K562 (cell line): ENCODE results near the gene FAM78A. TPM values are rescaled to one million over a fixed set of nuclear protein-coding genes. Genes with fewer than 3 reads are reported as not detected.

Source experiments
- ATAC-seq: fragments of 200-7000 bp; cut with Tn5 transposase; 3 replicates; pipeline ENCODE4 v1.9.1; 2020; ENCODE audit warnings: moderate library complexity
- BruUV-seq: library from RNA; stranded (reverse); fragments of 400-500 nt; replicated peaks from 2 replicates; lab custom pipeline; 2021; lab: Mats Ljungman, UMichigan
- CTCF ChIA-PET: fragments of 300-600 bp; formaldehyde crosslinking; extraction: SDS; loops from one replicate; lab custom pipeline; 2021; ENCODE audit warnings: low intra/inter-chr PET ratio; lab: Yijun Ruan, JAX
- POLR2A ChIA-PET: fragments of 300-600, 350-650 bp; sonication (Branson Sonifier 250); formaldehyde crosslinking; extraction: SDS; loops from one replicate; lab custom pipeline; 2021; ENCODE audit warnings: antibody characterized with exemption, inconsistent platforms; lab: Yijun Ruan, JAX
- DNase-seq, 4 experiments: peaks; one replicate each; pipeline versions ENCODE4 v3.0.0 to v3.0.0-alpha.2; 2011 to 2018; ENCODE audit warnings: low spot score in 3 of 4, mixed read lengths in 3 of 4; ENCODE audit errors: extremely low read depth in 1 of 4
- FAIRE-seq: peaks from 2 replicates; lab custom pipeline; 2011; peaks lifted over from hg19 to GRCh38; lab: Jason Lieb, UNC
- H2AFZ ChIP-seq: 2 replicates; pipeline ENCODE4 v1.6.0; 2011; ENCODE audit warnings: low read depth, low read length, control low read depth, inconsistent platforms
- H3K27ac ChIP-seq: fragments of 200-600 bp; 3 replicates; pipeline ENCODE4 v1.8.0; 2011; ENCODE audit warnings: low read depth, mild to moderate bottlenecking, control low read depth, inconsistent platforms, low read length, moderate library complexity, mixed read lengths; ENCODE audit errors: extremely low read depth
- H3K27me3 ChIP-seq, 2 experiments: fragments of 300-600 bp in 1 of 2; 2 replicates in 1 of 2; 3 replicates in 1 of 2; pipeline versions ENCODE4 v1.6.0 to v1.8.0; 2011; ENCODE audit warnings: inconsistent platforms in 2 of 2, low read length in 2 of 2, mild to moderate bottlenecking in 1 of 2, mixed read lengths in 1 of 2, moderate library complexity in 1 of 2; ENCODE audit not compliant: control insufficient read depth in 2 of 2, insufficient read depth in 2 of 2
- H3K36me3 ChIP-seq: fragments of 300-600 bp; 3 replicates; pipeline ENCODE4 v1.8.0; 2011; ENCODE audit warnings: mild to moderate bottlenecking, low read length, inconsistent platforms; ENCODE audit not compliant: control insufficient read depth, insufficient read depth
- H3K4me1 ChIP-seq, 2 experiments: fragments of 200-600 bp in 1 of 2; replicated peaks in 1 of 2; 2 replicates in 1 of 2; 3 replicates in 1 of 2; pipeline versions ENCODE4 v1.5.1 to v1.8.0; 2011; ENCODE audit warnings: inconsistent platforms in 2 of 2, low read length in 2 of 2, mild to moderate bottlenecking in 1 of 2, mixed read lengths in 1 of 2, moderate library complexity in 1 of 2; ENCODE audit not compliant: control insufficient read depth in 2 of 2, insufficient read depth in 2 of 2
- H3K4me2 ChIP-seq: 2 replicates; pipeline ENCODE4 v1.6.1; 2011; ENCODE audit warnings: low read length, control low read depth, inconsistent platforms, mixed read lengths; ENCODE audit not compliant: insufficient read depth
- H3K4me3 ChIP-seq: fragments of 200-600 bp; sonication (generic), shearing (Covaris generic); 2 replicates; pipeline ENCODE4 v1.5.1; 2016; ENCODE audit warnings: control low read depth, inconsistent platforms
- H3K79me2 ChIP-seq: fragments of 200-600 bp; 3 replicates; pipeline ENCODE4 v1.8.0; 2011; ENCODE audit warnings: low read length, inconsistent platforms; ENCODE audit not compliant: control insufficient read depth, insufficient read depth
- H3K9ac ChIP-seq, 2 experiments: 2 replicates each; pipeline versions ENCODE4 v1.6.0 to v1.6.1; 2011; ENCODE audit warnings: low read depth in 2 of 2, low read length in 2 of 2, control low read depth in 1 of 2, inconsistent platforms in 1 of 2, mild to moderate bottlenecking in 1 of 2, mixed read lengths in 1 of 2; ENCODE audit not compliant: insufficient read depth in 1 of 2
- H3K9me1 ChIP-seq: one replicate; pipeline ENCODE4 v1.6.0; 2011; ENCODE audit warnings: inconsistent platforms, mild to moderate bottlenecking, low read length, moderate library complexity; ENCODE audit not compliant: control insufficient read depth, insufficient read depth
- H3K9me3 ChIP-seq: replicated peaks from 2 replicates; pipeline ENCODE4 v1.5.1; 2011; ENCODE audit warnings: low read depth, low read length, inconsistent platforms; ENCODE audit not compliant: control insufficient read depth, insufficient read depth
- H4K20me1 ChIP-seq: replicated peaks from 2 replicates; pipeline ENCODE4 v1.6.1; 2011; ENCODE audit warnings: low read length, inconsistent platforms, mixed read lengths; ENCODE audit not compliant: control insufficient read depth, insufficient read depth
- BRF2 ChIP-seq: IDR thresholded peaks from 3 replicates; pipeline ENCODE4 v1.6.1; 2011; ENCODE audit warnings: borderline replicate concordance, mild to moderate bottlenecking; ENCODE audit not compliant: insufficient read length, insufficient read depth
- CBX1 ChIP-seq: sonication (generic); IDR thresholded peaks from 2 replicates; pipeline ENCODE4 v1.6.1; 2016; ENCODE audit warnings: antibody characterized with exemption, low read depth, mild to moderate bottlenecking
- E2F1 ChIP-seq: sonication (generic); formaldehyde crosslinking; IDR thresholded peaks from 2 replicates; pipeline ENCODE4 v1.8.1; 2023; ENCODE audit warnings: mild to moderate bottlenecking, missing genetic modification reagents, moderate library complexity
- ELF4 ChIP-seq: fragments of 450-650 bp; formaldehyde crosslinking; IDR thresholded peaks from 2 replicates; pipeline ENCODE4 v1.4.0; 2022; ENCODE audit warnings: missing genetic modification characterization
- HCFC1 ChIP-seq: IDR thresholded peaks from 2 replicates; pipeline ENCODE4 v1.6.1; 2012; ENCODE audit warnings: low read depth, low read length, improper control_type of control experiment
- HDAC2 ChIP-seq: fragments of 450-650 bp; IDR thresholded peaks from 2 replicates; pipeline ENCODE4 v1.6.1; 2016; ENCODE audit warnings: mild to moderate bottlenecking
- HNRNPLL ChIP-seq: fragments of 200-400 bp; formaldehyde crosslinking; IDR thresholded peaks from 2 replicates; pipeline ENCODE4 v1.6.1; 2017; ENCODE audit warnings: low read length, low read depth, mild to moderate bottlenecking; ENCODE audit not compliant: poor library complexity, severe bottlenecking
- MEIS2 ChIP-seq: fragments of 450-650 bp; IDR thresholded peaks from 2 replicates; pipeline ENCODE4 v1.6.1; 2014; ENCODE audit warnings: mild to moderate bottlenecking; ENCODE audit not compliant: partially characterized antibody
- NELFE ChIP-seq: IDR thresholded peaks from 2 replicates; pipeline ENCODE4 v1.6.1; 2011; ENCODE audit warnings: mild to moderate bottlenecking; ENCODE audit not compliant: insufficient read depth, insufficient read length
- NFIX ChIP-seq: fragments of 250-450 bp; sonication (Bioruptor Pico); IDR thresholded peaks from 2 replicates; pipeline ENCODE4 v1.4.0; 2020; ENCODE audit warnings: low read depth, mild to moderate bottlenecking, moderate library complexity
- ZBTB12 ChIP-seq: fragments of 250-450 bp; sonication (Bioruptor Pico); IDR thresholded peaks from 2 replicates; pipeline ENCODE4 v1.4.0; 2020
- ZBTB49 ChIP-seq: sonication (generic); formaldehyde crosslinking; IDR thresholded peaks from 2 replicates; pipeline ENCODE4 v1.8.0; 2022; ENCODE audit warnings: missing genetic modification reagents, mild to moderate bottlenecking, borderline replicate concordance
- ZFP30 ChIP-seq: fragments of 250-450 bp; sonication (Bioruptor Pico); IDR thresholded peaks from 2 replicates; pipeline ENCODE4 v1.8.0; 2022; ENCODE audit warnings: moderate library complexity, mild to moderate bottlenecking, inconsistent platforms, borderline replicate concordance
- ZNF197 ChIP-seq: fragments of 200-800 bp; sonication (Bioruptor generic); IDR thresholded peaks from 2 replicates; pipeline ENCODE4 v1.6.1; 2016; ENCODE audit warnings: low read depth, missing genetic modification characterization, missing compliant biosample characterization
- WGBS: fragments of 100-300 bp; shearing (Covaris generic); methylation state at CpG from one replicate; pipeline ENCODE4 v1.1.6; 2016; ENCODE audit warnings: low coverage, mixed read lengths; ENCODE audit not compliant: insufficient coverage; ENCODE audit errors: missing lambda C conversion rate; 5-methylcytosine and 5-hydroxymethylcytosine counted together
- in situ Hi-C: fragments of 300-500 bp; cut with MboI; formaldehyde crosslinking; loops from 4 replicates; pipeline ENCODE4 v1.15.0; 2018; ENCODE audit warnings: inconsistent platforms, mixed read lengths
- intact Hi-C: fragments of 100-400 bp; cut with micrococcal nuclease; formaldehyde crosslinking; loops from 2 replicates; pipeline ENCODE4 v1.14.2; 2022
- polyA plus RNA-seq, 8 experiments: library from polyadenylated mRNA; depleted of rRNA in 4 of 8; stranded (reverse) in 5 of 8; unstranded in 3 of 8; fragments of >200 nt; fragmentation: Nextera tagmentation in 2 of 8; fragmentation: Illumina TruSeq in 1 of 8; extraction: Ambion mirVana in 2 of 8; extraction: Trizol in 1 of 8; gene quantifications; 2 replicates each; pipeline versions ENCODE4 v1.2.1 to v1.2.3, GENCODE V29; 2011 to 2014; ENCODE audit warnings: inconsistent platforms in 1 of 8, missing spikeins in 1 of 8
- total RNA-seq, 7 experiments: library from RNA; depleted of rRNA in 6 of 7; stranded (reverse); fragments of >200 nt in 6 of 7; fragmentation: Illumina TruSeq in 2 of 7; extraction: Trizol in 2 of 7; gene quantifications; 2 replicates each; pipeline versions ENCODE4 v1.2.1 to v1.2.3, GENCODE V29; 2011 to 2021; ENCODE audit warnings: low replicate concordance in 1 of 7

Gene FAM78A
- total and polyA plus RNA-seq, 9 of the 15 experiments (the other 6 are each of a cell fraction or from before 2014, with no cell fraction given): 0.56 to 103 (median 55.2) TPM

- TF ChIP-seq MEIS2: no peak
Measured at GRCh38 chr9:131288217-131288616, 11.9 kb upstream of the FAM78A start (continued).

GRCh38 chr9:131287359-131287758 lies 11.0 kb upstream of the FAM78A start:
- FAIRE-seq: no peak
- BruUV-seq: no TSS peak
- ChIA-PET POLR2A (interaction anchor here (0.5 to 1.4 kb wide), 4 partner anchors 9 to 355 kb away, joined by 3 to 6 read pairs (median 3); no protein-coding TSS in a partner anchor), CTCF (no interaction called here)
- no peak overlapping the region for H2AFZ ChIP-seq
- in situ Hi-C loops (no loop called here), intact Hi-C loops (no loop called here)
- no peak for ATAC-seq
- no peak for DNase-seq
- no peak overlapping the region for H3K27ac ChIP-seq
- H3K4me3 ChIP-seq: no peak overlapping the region
- no peak overlapping the region for H3K9ac ChIP-seq
- no peaks in the 10 kb centered on the region for H4K20me1 ChIP-seq
- H3K9me3 ChIP-seq: no peaks in the 10 kb centered on the region
- no peak overlapping the region for H3K4me2 ChIP-seq
- 31% methylated on average over 5 of the region's 6 CpGs for WGBS
- H3K9me1 ChIP-seq: no peaks in the 10 kb centered on the region
- H3K79me2 ChIP-seq: no peaks in the 10 kb centered on the region
- H3K4me1 ChIP-seq: peaks cover 0 to 44% of the 10 kb centered on the region in 2 experiments; a peak in 3 of 5 replicates
- H3K36me3 ChIP-seq: no peaks in the 10 kb centered on the region
- peaks cover 0 to under 1% of the 10 kb centered on the region in 2 experiments; a peak in 3 of 5 replicates for H3K27me3 ChIP-seq
- TF ChIP-seq HCFC1 (no peak), ELF4 (CRISPR knock-in tag) (no peak), ZBTB12 (CRISPR knock-in tag) (no peak), BRF2 (no peak), E2F1 (CRISPR knock-in tag) (no peak), ZNF197 (CRISPR knock-in tag) (no peak), NELFE (no peak), ZFP30 (CRISPR knock-in tag) (no peak), CBX1 (no peak), HNRNPLL (no peak), HDAC2 (no peak), ZBTB49 (CRISPR knock-in tag) (no peak), NFIX (no peak)
